B cell (primary cell): ENCODE measurements around the gene ZFP28. TPM values are rescaled to one million over a fixed set of nuclear protein-coding genes. Genes with fewer than 3 reads are reported as not detected.
A peak's percentile ranks its signal among the peaks of the same experiment; 100 is the strongest.

ENCODE experiments used
- ATAC-seq: fragments of 200-7000 bp; cut with Tn5 transposase; one replicate; pipeline ENCODE4 v1.10.0; 2021; ENCODE audit warnings: low read depth, mild to moderate bottlenecking, moderate number of reproducible peaks, moderate library complexity
- CTCF ChIA-PET: fragments of 350-600 bp; sonication (Branson Sonifier 250); formaldehyde crosslinking; loops from one replicate; lab custom pipeline; 2021; ENCODE audit warnings: antibody characterized with exemption, inconsistent platforms; lab: Charles Lee
- POLR2A ChIA-PET: fragments of 350-600 bp; sonication (Branson Sonifier 250); formaldehyde crosslinking; loops from one replicate; lab custom pipeline; 2021; ENCODE audit warnings: antibody characterized with exemption; lab: Charles Lee
- DNase-seq: peaks from one replicate; pipeline ENCODE4 v3.0.0; 2013
- H2AFZ ChIP-seq: 2 replicates; pipeline ENCODE4 v1.6.1; 2012; ENCODE audit warnings: mild to moderate bottlenecking, low read depth, low read length; ENCODE audit not compliant: insufficient read depth, poor library complexity, severe bottlenecking
- H3K27ac ChIP-seq, 2 donors: 1 replicate in 1 of 2; 2 replicates in 1 of 2; pipeline ENCODE4 v1.5.1; 2012 to 2013; ENCODE audit warnings: low read length in 2 of 2, mild to moderate bottlenecking in 2 of 2, moderate library complexity in 1 of 2
- H3K27me3 ChIP-seq, 4 experiments: fragments of 200-600 bp in 1 of 4; sonication (generic) in 1 of 4; replicated peaks in 1 of 4; 1 replicate in 2 of 4; 2 replicates in 2 of 4; pipeline versions ENCODE4 v1.6.1 to v1.7.0; 2013 to 2016; ENCODE audit warnings: low read length in 3 of 4, mild to moderate bottlenecking in 2 of 4, mixed read lengths in 1 of 4, moderate library complexity in 1 of 4; ENCODE audit not compliant: insufficient read depth in 4 of 4, control insufficient read depth in 3 of 4; ENCODE audit errors: control extremely low read depth in 1 of 4
- H3K36me3 ChIP-seq, 2 experiments: replicated peaks in 1 of 2; 1 replicate in 1 of 2; 2 replicates in 1 of 2; pipeline versions ENCODE4 v1.6.1 to v1.7.1; 2013; ENCODE audit warnings: low read length in 1 of 2; ENCODE audit not compliant: insufficient read depth in 2 of 2, control insufficient read depth in 1 of 2; ENCODE audit errors: control extremely low read depth in 1 of 2, extremely low read depth in 1 of 2
- H3K4me1 ChIP-seq, 2 donors: fragments of 200-600 bp in 1 of 2; sonication (generic) in 1 of 2; 1 replicate in 1 of 2; 2 replicates in 1 of 2; pipeline versions ENCODE4 v1.5.1 to v1.6.1; 2013 to 2017; ENCODE audit warnings: low read length in 2 of 2; ENCODE audit not compliant: control insufficient read depth in 2 of 2, insufficient read depth in 2 of 2
- H3K4me2 ChIP-seq: replicated peaks from 2 replicates; pipeline ENCODE3; 2012; ENCODE audit warnings: mild to moderate bottlenecking, low read depth, low read length; ENCODE audit not compliant: poor library complexity, severe bottlenecking
- H3K4me3 ChIP-seq, 5 experiments: fragments of 200-600 bp in 1 of 5; sonication (generic) in 1 of 5; 1 replicate in 3 of 5; 2 replicates in 2 of 5; pipeline versions ENCODE4 v1.5.1 to v1.7.0; 2011 to 2016; ENCODE audit warnings: low read length in 4 of 5, mild to moderate bottlenecking in 4 of 5, low read depth in 2 of 5, control low read depth in 1 of 5, moderate library complexity in 1 of 5; ENCODE audit not compliant: insufficient read depth in 1 of 5; ENCODE audit errors: control extremely low read depth in 1 of 5, extremely low read depth in 1 of 5
- H3K79me2 ChIP-seq: fragments of 200-600 bp; sonication (generic); one replicate; pipeline ENCODE4 v1.6.0; 2016; ENCODE audit warnings: low read length; ENCODE audit not compliant: control insufficient read depth, insufficient read depth
- H3K9ac ChIP-seq: fragments of 200-600 bp; sonication (generic); 2 replicates; pipeline ENCODE4 v1.6.1; 2017; ENCODE audit warnings: mild to moderate bottlenecking, low read length, moderate library complexity
- H3K9me3 ChIP-seq, 3 donors: one replicate each; pipeline versions ENCODE4 v1.6.1 to v1.7.1; 2013; ENCODE audit warnings: low read length in 2 of 3; ENCODE audit not compliant: control insufficient read depth in 2 of 3, insufficient read depth in 1 of 3; ENCODE audit errors: control extremely low read depth in 1 of 3
- H4K20me1 ChIP-seq: 2 replicates; pipeline ENCODE4 v1.6.0; 2012; ENCODE audit warnings: mild to moderate bottlenecking, low read length; ENCODE audit not compliant: insufficient read depth, control insufficient read depth, poor library complexity, severe bottlenecking
- H3K27ac Mint-ChIP-seq: one replicate; pipeline ENCODE4 v1.8.0; 2021; ENCODE audit warnings: mixed read lengths
- H3K27me3 Mint-ChIP-seq: one replicate; pipeline ENCODE4 v1.8.0; 2021; ENCODE audit warnings: mixed read lengths
- H3K4me1 Mint-ChIP-seq: one replicate; pipeline ENCODE4 v1.8.0; 2021; ENCODE audit warnings: mixed read lengths
- H3K4me3 Mint-ChIP-seq: one replicate; pipeline ENCODE4 v1.8.0; 2021; ENCODE audit warnings: mixed read lengths
- H3K9me3 Mint-ChIP-seq: one replicate; pipeline ENCODE4 v1.8.0; 2022; ENCODE audit warnings: mixed read lengths; ENCODE audit not compliant: insufficient read depth
- CTCF ChIP-seq: fragments of 200-600 bp; IDR thresholded peaks from one replicate; pipeline ENCODE4 v1.8.0; 2022; ENCODE audit warnings: antibody characterized with exemption, mild to moderate bottlenecking
- EZH2 ChIP-seq: IDR thresholded peaks from 2 replicates; pipeline ENCODE4 v1.6.1; 2012; ENCODE audit warnings: borderline replicate concordance, low read depth, mild to moderate bottlenecking, moderate library complexity, low read length; ENCODE audit not compliant: insufficient read depth, poor library complexity, severe bottlenecking
- WGBS: methylation state at CpG from one replicate; pipeline ENCODE4 v1.1.5; 2013; ENCODE audit warnings: missing lambda C conversion rate; ENCODE audit not compliant: insufficient coverage; 5-methylcytosine and 5-hydroxymethylcytosine counted together
- intact Hi-C: fragments of 100-400 bp; cut with micrococcal nuclease; formaldehyde crosslinking; loops from one replicate; pipeline ENCODE4 v1.10.0; 2022
- polyA plus RNA-seq: library from polyadenylated mRNA; depleted of rRNA; stranded (reverse); fragments of >200 nt; gene quantifications from 2 replicates; pipeline ENCODE4 v1.2.3, GENCODE V29; 2012
- total RNA-seq, 2 donors: library from RNA; stranded (reverse); fragments of 120-200 nt in 1 of 2; gene quantifications; 1 replicate in 1 of 2; 2 replicates in 1 of 2; pipeline versions ENCODE4 v1.2.3 to v1.2.4, GENCODE V29; 2013 to 2022

The ZFP28 gene
- total and polyA plus RNA-seq, 2 donors (not counting 1 experiment from before 2014, with no cell fraction given) = 2.5 to 11.6 TPM

GRCh38 chr19:56508290-56508778, 30.4 kb upstream of the ZFP28 start:
- H4K20me1 ChIP-seq = no peaks in the 10 kb centered on the region
- Mint-ChIP-seq H3K27me3 (no peaks in the 10 kb centered on the region), H3K4me1 (peaks cover 9% of the 10 kb centered on the region), H3K4me3 (no peak overlapping the region), H3K9me3 (peaks cover 6% of the 10 kb centered on the region), H3K27ac (no peak overlapping the region)
- H2AFZ ChIP-seq = peak overlapping the region; percentile 96
- DNase-seq (no peak), ATAC-seq (no peak)
- peak overlapping the region; percentile 91 for H3K4me2 ChIP-seq
- ChIA-PET CTCF (no interaction called here), POLR2A (interaction anchor here (1.4 kb wide), 1 partner anchor 30 kb away, joined by 4 read pairs; no protein-coding TSS in a partner anchor)
- H3K27me3 ChIP-seq = no peaks in the 10 kb centered on the region
- WGBS = 13% methylated on average over 17 of the region's 17 CpGs
- peaks cover 10 to 13% of the 10 kb centered on the region in 2 donors for H3K4me1 ChIP-seq
- H3K79me2 ChIP-seq = no peaks in the 10 kb centered on the region
- peak overlapping the region; percentile 45 to 77 (median 67) for H3K4me3 ChIP-seq
- H3K27ac ChIP-seq = peak overlapping the region; percentile 89 to 97
- H3K36me3 ChIP-seq = no peaks in the 10 kb centered on the region
- H3K9me3 ChIP-seq = peaks cover 9 to 37% (median 33%) of the 10 kb centered on the region in 3 donors
- intact Hi-C loops = loop anchor here (1.0 kb wide), 1 partner anchor 59 kb away; the partner anchor contains the start of gene ZNF470
- peak overlapping the region; percentile 89 for H3K9ac ChIP-seq
- TF ChIP-seq CTCF = no peak
- TF ChIP-seq EZH2 = no peak

GRCh38 chr19:56525214-56525860, 13.4 kb upstream of the ZFP28 start:
- Histone ChIP-seq H3K36me3 (no peaks in the 10 kb centered on the region), H4K20me1 (no peaks in the 10 kb centered on the region), H3K4me3 (no peak overlapping the region), H3K79me2 (no peaks in the 10 kb centered on the region), H2AFZ (no peak overlapping the region), H3K9ac (no peak overlapping the region), H3K27me3 (no peaks in the 10 kb centered on the region), H3K4me1 (no peaks in the 10 kb centered on the region), H3K27ac (no peak overlapping the region), H3K4me2 (no peak overlapping the region), H3K9me3 (peaks cover 11 to 87% (median 49%) of the 10 kb centered on the region in 3 donors)
- ATAC-seq (no peak), DNase-seq (no peak)
- Mint-ChIP-seq H3K4me1 (no peaks in the 10 kb centered on the region), H3K4me3 (no peak overlapping the region), H3K27me3 (no peaks in the 10 kb centered on the region), H3K27ac (no peak overlapping the region), H3K9me3 (peaks cover 34% of the 10 kb centered on the region)
- WGBS = no CpG with 5 or more reads among the region's 4 CpGs
- TF ChIP-seq EZH2 (no peak), CTCF (no peak)
- intact Hi-C loops = no loop called here
- POLR2A ChIA-PET = no interaction called here
- CTCF ChIA-PET = no interaction called here
